ENCODE data around the gene RNF187.

Gene RNF187

GRCh38 chr1:228460821-228461220, 26.4 kb upstream of the RNF187 start:
- Histone ChIP-seq H3K9ac (ENCODE audit: low read depth, low read length) (no peak overlapping the region), H3K27ac (ENCODE audit: low read length) (no peak overlapping the region), H3K4me1 (ENCODE audit: insufficient read depth, low read length) (no peaks in the 10 kb centered on the region), H3K36me3 (ENCODE audit: insufficient read depth, low read length) (no peaks in the 10 kb centered on the region), H2AFZ (ENCODE audit: low read depth, low read length) (no peak overlapping the region), H3K27me3 (ENCODE audit: insufficient read depth, low read length, poor library complexity) (peaks cover 7% of the 10 kb centered on the region), H3K4me2 (ENCODE audit: insufficient read depth, low read length) (no peak overlapping the region), H3K4me3 (ENCODE audit: low read depth in 1 of 2, low read length in 2 of 2) (no peak overlapping the region), H4K20me1 (ENCODE audit: insufficient read depth, low read length) (no peaks in the 10 kb centered on the region), H3K9me3 (ENCODE audit: insufficient read depth, low read length, severe bottlenecking) (no peaks in the 10 kb centered on the region), H3K79me2 (ENCODE audit: insufficient read depth, low read length) (no peaks in the 10 kb centered on the region)
- ATAC-seq (ENCODE audit: insufficient read depth, low read depth) (no peak), DNase-seq (no peak)
- TF ChIP-seq CTCF (IDR thresholded peaks at IDR 0.05; ENCODE audit: borderline replicate concordance, extremely low read depth, low read length, poor library complexity, severe bottlenecking) (no peak), EZH2 (IDR thresholded peaks at IDR 0.05; ENCODE audit: borderline replicate concordance, low read depth, low read length, severe bottlenecking) (no peak)

GRCh38 chr1:228462560-228462959, 24.6 kb upstream of the RNF187 start:
- H4K20me1 ChIP-seq (ENCODE audit: insufficient read depth, low read length), result no peaks in the 10 kb centered on the region
- DNase-seq (no peak), ATAC-seq (ENCODE audit: insufficient read depth, low read depth) (no peak)
- H3K79me2 ChIP-seq (ENCODE audit: insufficient read depth, low read length), result no peaks in the 10 kb centered on the region
- no peak for TF ChIP-seq CTCF (IDR thresholded peaks at IDR 0.05; ENCODE audit: borderline replicate concordance, extremely low read depth, low read length, poor library complexity, severe bottlenecking)
- TF ChIP-seq EZH2 (IDR thresholded peaks at IDR 0.05; ENCODE audit: borderline replicate concordance, low read depth, low read length, severe bottlenecking), result no peak
- no peak overlapping the region for H3K4me2 ChIP-seq (ENCODE audit: insufficient read depth, low read length)
- no peak overlapping the region for H2AFZ ChIP-seq (ENCODE audit: low read depth, low read length)
- H3K27ac ChIP-seq (ENCODE audit: low read length), result no peak overlapping the region
- no peak overlapping the region for H3K9ac ChIP-seq (ENCODE audit: low read depth, low read length)
- H3K36me3 ChIP-seq (ENCODE audit: insufficient read depth, low read length), result no peaks in the 10 kb centered on the region
- H3K4me1 ChIP-seq (ENCODE audit: insufficient read depth, low read length), result no peaks in the 10 kb centered on the region
- no peaks in the 10 kb centered on the region for H3K9me3 ChIP-seq (ENCODE audit: insufficient read depth, low read length, severe bottlenecking)
- peaks cover 12% of the 10 kb centered on the region for H3K27me3 ChIP-seq (ENCODE audit: insufficient read depth, low read length, poor library complexity)
- no peak overlapping the region for H3K4me3 ChIP-seq (ENCODE audit: low read depth in 1 of 2, low read length in 2 of 2)

- H3K79me2 ChIP-seq (ENCODE audit: insufficient read depth, low read length), result no peaks in the 10 kb centered on the region
- no peak overlapping the region for H2AFZ ChIP-seq (ENCODE audit: low read depth, low read length)
- ATAC-seq (ENCODE audit: insufficient read depth, low read depth) (no peak), DNase-seq (no peak)
- H3K4me2 ChIP-seq (ENCODE audit: insufficient read depth, low read length), result no peak overlapping the region
- H3K4me1 ChIP-seq (ENCODE audit: insufficient read depth, low read length), result no peaks in the 10 kb centered on the region
- peaks cover 13% of the 10 kb centered on the region for H3K27me3 ChIP-seq (ENCODE audit: insufficient read depth, low read length, poor library complexity)
- no peaks in the 10 kb centered on the region for H3K9me3 ChIP-seq (ENCODE audit: insufficient read depth, low read length, severe bottlenecking)
- H3K36me3 ChIP-seq (ENCODE audit: insufficient read depth, low read length), result no peaks in the 10 kb centered on the region
- no peak overlapping the region for H3K9ac ChIP-seq (ENCODE audit: low read depth, low read length)
- TF ChIP-seq CTCF (IDR thresholded peaks at IDR 0.05; ENCODE audit: borderline replicate concordance, extremely low read depth, low read length, poor library complexity, severe bottlenecking) (no peak), EZH2 (IDR thresholded peaks at IDR 0.05; ENCODE audit: borderline replicate concordance, low read depth, low read length, severe bottlenecking) (no peak)
- no peak overlapping the region for H3K27ac ChIP-seq (ENCODE audit: low read length)
- H4K20me1 ChIP-seq (ENCODE audit: insufficient read depth, low read length), result no peaks in the 10 kb centered on the region
- no peak overlapping the region for H3K4me3 ChIP-seq (ENCODE audit: low read depth in 1 of 2, low read length in 2 of 2)
Measured at GRCh38 chr1:228463009-228463558, 24.1 kb upstream of the RNF187 start.

Data from DND-41 (cell line).